ENCODE data around the gene CCDC9.
"Not testable (repeated sequence)": the region's sequence is repeated elsewhere in the genome, so short reads cannot be mapped to it uniquely, and the experiment has no call there.

The CCDC9 gene

DNA sequence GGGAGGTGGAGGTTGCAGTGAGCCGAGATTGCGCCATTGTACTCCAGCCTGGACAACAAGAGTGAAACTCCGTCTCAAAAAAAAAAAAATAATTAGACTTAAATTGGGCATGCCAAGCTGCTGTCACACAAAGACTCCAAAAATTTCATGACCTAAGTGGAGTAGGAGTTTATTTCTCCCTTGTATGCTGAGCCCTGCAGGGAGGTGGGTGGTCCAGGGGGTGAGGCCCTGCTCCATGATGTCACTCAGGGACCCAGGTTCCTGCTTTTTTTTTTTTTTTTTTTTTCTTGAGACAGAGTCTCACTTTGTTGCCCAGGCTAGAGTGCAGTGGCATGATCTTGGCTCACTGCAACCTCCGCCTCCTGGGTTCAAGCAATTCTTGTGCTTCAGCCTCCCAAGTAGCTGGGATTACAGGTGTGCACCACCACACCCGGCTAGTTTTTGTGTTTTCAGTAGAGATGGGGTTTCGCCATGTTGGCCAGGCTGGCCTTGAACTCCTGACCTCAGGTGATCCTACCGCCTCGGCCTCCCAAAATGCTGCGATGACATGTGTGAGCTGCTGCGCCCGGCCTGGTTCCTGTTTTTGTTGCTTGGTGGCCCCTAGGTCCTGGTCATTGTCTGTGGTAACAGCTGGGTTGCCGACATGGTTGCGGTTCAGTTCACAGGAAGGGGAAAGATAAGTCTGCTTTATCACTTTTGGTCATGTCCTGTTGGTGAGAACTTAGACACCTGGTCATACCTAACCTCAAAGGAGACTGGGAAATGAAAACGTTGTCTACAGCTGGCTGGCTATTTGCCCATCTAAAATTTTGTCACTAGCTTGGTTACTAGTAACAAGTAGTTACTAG is 5.8 kb downstream of the CCDC9 start:
- not testable (repeated sequence) for DNase-seq (ENCODE audit: low spot score)

DNA sequence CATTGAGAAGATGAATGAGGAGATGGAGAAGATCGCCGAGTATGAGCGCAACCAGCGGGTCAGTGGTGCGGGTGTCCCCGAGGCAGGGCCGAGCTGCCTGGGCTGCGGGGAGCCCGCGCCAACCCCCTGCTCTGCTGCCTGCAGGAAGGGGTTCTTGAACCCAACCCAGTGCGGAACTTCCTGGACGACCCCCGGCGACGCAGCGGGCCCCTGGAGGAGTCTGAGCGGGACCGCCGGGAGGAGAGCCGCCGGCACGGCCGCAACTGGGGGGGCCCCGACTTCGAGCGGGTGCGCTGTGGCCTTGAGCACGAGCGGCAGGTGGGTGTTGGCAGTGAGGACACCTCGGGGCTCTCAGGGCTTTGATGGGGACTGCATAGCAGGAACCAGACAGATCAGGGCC is 8.3 kb downstream of the CCDC9 start:
- no peak for DNase-seq (ENCODE audit: low spot score)

DNA sequence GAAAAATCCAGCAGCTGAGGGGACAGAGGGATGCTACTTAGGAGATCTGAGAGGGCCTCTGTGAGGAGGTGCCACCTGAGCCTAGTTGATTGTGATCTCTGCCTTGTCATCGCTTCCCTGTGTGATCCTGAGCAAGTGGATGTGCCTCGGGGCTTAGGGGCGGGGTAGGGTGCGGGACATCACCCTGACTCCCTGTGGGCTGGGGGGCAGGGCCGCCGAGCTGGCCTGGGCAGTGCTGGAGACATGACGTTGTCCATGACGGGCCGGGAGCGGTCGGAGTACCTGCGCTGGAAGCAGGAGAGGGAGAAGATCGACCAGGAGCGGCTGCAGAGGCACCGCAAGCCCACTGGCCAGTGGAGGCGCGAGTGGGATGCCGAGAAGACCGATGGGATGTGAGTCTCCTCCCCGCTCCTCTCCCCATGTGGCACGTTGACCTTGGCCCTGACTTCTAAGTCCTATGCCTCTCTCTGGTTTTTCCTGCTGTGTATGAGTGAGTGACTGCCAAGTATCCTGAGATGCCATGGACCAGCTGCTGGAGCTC is 10.1 kb downstream of the CCDC9 start:
- no peak for DNase-seq (ENCODE audit: low spot score)

DNA sequence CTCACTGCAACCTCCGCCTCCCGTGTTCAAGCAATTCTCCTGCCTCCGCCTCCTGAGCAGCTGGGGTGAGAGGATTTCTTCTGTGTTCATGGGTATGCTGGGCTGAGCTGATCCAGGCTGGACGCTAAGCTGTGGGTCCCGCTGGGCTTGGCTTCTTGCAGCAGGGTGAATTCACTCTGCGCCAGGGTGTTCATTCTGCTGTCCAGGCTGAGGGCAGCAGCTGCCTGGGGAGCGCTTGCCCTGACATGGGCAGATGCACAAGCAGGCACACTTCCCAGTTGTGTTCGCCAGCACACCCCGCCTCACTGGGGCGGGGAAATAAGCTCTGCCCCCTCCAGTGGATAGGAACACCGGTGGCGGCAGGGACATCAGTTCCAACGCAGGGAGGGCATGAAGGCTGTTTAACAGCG is 11.0 kb downstream of the CCDC9 start:
- no peak for DNase-seq (ENCODE audit: low spot score)

DNA sequence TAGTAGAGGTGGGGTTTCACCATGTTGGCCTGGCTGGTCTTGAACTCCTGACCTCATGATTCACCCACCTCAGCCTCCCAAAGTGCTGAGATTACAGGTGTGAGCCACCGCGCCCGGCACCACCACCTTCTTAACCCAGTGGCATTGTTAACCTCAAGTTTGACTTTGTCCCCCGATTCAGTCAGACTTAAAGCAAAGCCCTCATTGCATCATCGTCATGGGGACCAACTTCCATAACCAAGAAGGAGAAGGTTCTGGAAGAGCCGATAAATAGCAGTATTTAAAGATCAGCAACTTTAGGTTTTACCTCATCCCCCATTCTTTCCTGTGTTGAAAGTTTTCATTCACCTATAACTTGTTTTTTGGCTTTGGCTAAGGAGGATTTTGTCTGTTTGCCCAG is 11.7 kb downstream of the CCDC9 start:
- DNase-seq (ENCODE audit: low spot score), result no peak

DNA sequence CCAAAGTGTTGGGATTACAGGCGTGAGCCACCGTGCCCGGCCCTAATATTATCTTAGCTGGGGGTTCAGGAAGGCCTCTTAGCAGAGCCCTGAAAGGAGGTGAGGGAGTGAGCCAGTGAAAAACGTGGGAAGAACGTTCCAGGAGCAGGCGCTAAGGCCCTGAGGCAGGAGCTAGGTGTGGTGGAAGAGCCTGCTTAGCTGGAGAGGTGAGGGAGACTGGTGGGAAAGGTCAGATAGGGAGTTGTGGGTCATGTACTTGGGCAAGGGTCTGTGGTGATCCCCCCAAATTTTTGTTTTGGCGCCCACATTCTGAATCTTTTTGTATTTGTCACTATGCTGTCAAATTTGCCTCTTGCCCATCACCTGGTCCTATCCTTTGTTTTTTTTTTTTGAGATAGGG is 13.3 kb downstream of the CCDC9 start:
- DNase-seq (ENCODE audit: low spot score), result no peak

DNA sequence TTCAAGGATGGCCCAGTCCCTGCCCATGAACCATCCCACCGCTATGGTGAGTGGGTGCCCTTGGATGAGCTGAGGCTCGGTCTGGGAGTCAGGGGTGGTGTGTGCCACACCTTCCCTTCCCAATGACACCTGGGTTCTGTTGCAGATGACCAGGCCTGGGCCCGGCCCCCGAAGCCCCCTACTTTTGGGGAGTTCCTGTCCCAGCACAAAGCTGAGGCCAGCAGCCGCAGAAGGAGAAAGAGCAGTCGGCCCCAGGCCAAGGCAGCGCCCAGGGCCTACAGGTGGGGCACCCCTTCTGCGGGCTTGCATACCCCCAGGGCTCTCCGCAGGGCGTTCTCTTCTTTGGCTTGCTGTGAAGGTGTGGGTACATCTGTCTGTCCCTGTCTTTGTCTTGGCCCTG is 14.1 kb downstream of the CCDC9 start:
- DNase-seq (ENCODE audit: low spot score), result no peak

DNA sequence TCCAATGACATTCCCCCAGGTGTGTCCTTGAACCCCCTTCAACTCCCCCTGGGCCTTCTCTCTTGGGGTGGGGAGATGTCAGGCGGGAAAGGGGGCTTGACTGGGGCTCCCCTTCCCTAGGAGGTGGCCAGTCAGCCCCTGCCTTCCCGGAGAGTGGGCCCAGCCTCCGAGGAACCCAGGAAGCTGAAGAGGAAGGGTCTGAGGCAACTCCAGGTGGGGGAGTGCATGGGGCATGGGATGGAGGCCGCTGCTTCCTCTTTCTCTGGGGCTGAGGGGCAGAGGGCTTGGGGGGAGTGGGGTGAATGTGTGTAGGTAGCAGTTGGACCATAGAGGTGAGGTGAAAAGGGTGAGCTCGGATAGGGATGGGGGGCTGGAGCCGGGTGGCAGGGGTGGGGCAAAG is 15.6 kb downstream of the CCDC9 start:
- no peak for DNase-seq (ENCODE audit: low spot score)

DNA sequence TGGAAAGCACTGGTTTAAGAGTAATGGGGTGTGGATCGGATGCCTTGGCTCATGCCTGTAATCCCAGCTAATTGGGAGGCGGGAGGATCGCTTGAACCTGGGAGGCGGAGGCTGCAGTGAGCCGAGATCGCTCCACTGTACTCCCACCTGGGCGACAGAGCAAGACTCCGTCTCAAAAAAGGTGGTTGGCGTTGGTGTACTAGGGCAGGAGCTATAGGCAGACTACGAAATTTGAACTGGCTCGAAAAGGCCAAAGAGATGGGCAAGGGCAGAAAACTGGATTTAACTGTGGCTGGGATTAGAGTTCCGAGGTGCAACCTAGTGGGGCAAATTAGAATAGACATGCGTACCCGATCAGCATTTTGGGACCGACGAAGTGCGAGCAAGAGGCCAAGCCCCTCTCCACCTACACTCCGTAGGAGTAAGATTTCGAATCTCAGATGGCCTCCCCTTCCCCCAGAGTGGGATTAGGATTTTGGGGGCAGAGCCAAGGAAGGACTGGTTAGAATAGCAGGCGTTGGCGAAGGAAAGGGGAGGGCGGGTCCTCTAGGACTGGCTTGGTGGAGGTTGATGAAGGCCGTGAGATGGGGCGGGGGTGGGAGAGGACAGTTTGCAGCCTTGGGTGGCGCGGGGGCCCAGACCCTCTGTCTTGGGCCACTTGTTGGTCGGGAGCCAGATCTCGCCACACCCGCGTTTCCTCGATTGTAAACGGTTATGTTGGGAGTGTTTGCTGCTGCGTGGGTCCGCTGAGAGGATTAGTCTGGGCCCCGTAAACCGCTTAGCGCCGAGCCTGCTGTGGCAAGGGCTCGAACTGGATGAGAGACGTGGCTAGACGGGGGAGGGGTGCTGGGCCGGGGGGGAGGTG is 16.4 kb downstream of the CCDC9 start:
- DNase-seq (ENCODE audit: low spot score), result peak; percentile 77

DNA sequence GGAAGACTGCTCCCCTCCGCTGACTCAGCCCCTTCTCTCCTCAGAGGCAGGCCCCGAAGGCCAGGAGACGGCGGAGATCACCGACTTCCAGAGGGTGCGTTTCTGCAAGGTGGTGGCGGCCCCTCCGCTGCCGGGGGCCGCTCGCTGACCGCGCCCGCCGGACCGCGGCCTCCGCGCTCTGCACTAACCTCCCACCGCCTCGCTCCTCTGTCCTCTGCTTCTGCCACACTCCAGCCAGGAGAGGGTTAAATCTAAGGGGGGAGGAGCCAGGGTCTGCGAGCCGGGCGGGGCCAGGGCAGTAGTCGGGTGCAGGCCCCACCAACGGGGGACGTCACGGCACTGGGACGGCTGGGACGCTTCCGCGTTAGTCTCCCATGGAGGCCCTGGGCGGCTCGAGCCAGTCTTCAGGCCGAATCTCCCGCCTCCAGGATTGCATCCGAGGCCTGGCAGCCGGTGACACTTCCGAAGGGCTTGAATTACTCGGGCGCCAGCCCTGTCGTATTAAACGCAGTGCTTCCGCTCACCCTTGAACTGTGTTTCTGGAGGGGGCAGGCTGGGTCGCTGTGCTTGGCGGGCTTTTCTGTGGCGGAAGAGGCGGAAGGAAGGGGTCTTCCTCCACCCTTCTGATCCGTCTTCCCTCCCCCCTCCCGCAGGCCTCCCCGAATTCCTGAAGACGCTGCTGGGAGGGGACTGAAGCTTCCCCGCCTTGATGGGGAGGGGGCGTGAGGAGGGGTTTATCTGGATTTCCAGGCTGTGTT is 17.2 kb downstream of the CCDC9 start:
- DNase-seq (ENCODE audit: low spot score), result peak; percentile 96

DNA sequence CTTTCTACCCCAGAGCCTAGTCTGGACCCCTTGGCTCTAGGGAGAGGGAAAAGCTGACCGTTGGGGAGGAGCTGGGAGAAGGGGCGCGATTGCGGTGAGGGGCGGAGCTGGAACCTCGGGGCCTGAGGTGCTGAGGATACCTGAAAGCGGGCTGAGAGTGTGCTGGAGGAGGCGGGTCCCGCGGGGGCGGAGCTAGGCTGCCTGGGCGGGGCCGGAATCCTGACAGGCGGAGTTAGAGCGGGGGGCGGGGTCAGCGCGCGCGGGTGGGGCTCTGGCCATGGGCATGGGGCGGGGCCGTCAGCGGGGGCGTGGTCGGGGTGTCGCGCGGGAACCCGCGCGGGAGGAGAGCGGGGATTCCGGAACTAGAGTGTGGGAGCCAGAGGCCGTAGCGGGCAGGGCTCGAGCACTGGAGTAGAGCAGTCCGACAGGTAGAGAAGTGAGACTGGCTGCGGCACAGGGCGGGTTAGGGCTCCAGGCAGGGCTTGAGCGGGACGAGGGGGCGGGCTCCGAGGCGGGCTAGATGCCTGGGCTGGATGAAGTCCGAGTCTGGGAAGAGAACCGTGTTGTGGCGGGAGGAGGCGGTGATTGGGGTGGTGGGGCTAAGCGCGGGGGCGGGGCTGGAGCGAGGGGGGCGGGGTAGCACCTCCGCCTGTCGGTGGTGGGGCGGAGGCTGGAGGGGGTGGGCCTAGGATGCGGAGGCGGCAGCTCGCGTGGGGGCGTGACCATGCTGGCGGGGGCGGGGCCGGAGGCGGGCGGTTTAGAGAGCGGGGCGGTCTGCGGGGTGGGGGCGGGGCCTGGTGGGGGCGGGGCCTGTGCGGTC is 18.0 kb downstream of the CCDC9 start, which contains the start of gene INAFM1:
TSS of gene INAFM1 (plus strand) at position 815 of the 820 bp plus-strand sequence. CDS start 35 bp downstream, outside the sequence.
- DNase-seq (ENCODE audit: low spot score), result peak; percentile 100

DNA sequence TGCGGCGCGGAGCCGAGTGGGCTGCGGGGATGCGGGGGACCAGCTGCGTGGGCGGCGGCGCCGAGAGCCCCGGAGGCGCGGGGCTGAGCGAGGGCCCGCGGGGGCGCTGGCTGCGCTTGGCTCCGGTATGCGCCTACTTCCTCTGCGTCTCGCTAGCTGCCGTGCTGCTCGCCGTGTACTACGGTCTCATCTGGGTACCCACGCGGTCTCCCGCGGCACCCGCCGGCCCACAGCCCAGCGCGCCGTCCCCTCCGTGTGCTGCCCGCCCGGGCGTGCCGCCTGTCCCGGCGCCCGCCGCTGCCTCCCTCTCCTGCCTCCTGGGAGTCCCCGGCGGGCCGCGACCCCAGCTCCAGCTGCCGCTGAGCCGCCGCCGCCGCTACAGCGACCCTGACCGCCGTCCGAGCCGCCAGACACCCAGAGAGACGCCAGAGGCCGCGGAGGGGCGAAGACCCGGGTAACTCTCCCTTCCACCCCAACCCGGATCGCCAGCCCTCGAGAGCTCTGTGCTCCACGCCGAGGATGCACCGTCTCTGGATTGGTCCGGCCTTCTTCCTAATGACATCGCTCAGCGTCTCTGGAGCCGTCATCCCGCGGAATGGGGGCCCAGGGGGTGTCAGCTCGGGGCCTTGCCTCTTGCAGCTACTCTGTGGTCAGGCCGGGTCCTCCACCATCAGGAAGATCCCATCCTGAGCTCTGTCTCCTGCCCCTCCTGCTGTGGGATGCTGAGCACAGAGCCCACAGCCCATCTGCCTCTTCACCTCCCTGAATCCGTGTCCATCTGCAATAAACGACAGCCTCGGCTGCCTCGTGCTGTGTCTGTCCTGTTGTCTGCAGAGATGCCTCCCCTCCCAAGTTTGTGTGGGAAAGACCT is 18.8 kb downstream of the CCDC9 start:
- no peak for DNase-seq (ENCODE audit: low spot score)

DNA sequence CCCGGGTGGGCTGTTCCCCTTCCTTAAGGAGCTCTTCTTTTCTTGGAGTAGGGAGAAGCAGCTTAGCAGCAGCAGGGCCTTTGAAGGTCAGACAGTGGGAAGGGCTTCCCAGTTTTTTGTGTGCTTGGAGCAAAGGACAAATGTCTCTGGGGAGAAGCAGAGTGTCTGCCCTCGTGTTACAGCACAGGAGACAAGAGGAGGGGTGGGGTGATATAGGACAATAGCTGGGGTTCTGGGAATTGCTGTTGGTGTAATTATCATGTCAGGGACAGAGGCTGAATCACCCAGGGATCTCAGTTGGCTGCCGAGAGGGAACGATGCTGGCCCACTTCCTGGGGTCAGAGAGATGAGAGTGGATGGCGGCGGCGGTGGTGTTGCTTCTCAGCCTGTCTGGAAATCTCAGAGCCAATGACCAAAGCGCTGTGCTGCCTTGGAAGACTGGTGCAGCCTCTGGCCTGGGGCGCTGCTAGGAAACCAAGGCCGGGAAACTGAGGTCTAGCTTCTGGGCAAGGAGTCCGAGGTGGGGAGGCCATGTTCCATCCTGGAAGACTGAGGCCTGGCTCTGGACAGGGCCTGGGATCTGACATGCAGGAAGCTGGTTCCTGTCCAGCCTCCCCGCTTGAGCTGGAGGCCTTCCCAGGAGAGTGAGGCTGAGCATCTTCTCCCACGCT is 19.6 kb downstream of the CCDC9 start:
- no peak for DNase-seq (ENCODE audit: low spot score)

DNA sequence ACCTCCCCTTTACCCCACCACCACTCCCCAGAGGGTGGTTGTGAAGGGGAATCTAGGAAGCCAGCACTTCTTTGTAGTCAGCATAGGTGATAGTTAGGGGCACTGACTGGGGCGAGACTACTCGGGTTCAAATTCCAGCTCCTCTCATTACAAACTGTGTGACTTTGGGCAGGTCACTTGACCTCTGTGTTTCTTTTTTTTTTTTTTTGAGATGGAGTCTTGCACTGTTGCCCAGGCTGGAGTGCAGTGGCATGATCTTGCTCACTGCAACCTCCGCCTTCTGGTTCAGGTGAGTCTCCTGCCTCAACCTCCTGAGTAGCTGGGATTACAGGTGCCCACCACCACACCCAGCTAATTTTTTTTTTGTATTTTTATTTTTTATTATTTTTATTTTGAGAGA is 20.2 kb downstream of the CCDC9 start:
- not testable (repeated sequence) for DNase-seq (ENCODE audit: low spot score)

DNA sequence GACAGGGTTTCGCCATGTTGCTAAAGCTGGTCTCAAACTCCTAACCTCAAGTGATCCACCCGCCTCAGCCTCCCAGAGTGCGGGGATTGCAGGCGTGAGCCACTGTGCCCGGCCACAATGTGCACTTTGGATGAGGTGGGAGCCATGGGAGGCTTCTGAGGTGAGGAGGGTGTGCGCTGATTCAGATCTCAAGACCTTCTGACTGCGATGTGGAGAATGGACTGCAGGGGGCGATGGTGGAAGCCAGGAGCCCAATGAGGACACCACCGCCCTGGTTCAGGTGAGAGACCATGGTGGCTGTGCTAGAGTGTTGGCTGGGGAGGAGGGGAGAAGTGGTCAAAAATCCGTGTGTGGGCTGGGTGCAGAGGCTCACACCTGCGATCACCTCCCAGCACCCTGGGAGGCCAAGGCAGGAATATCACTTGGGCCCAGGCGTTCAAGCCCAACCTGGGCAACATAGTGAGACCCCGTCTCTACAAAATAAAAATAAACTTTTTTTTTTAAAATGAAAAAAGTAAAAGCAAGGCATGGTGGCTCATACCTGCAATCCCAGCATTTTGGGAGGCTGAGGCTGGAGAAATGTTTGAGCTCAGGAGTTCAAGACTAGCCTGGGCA is 24.0 kb downstream of the CCDC9 start:
- no peak for DNase-seq (ENCODE audit: low spot score)

DNA sequence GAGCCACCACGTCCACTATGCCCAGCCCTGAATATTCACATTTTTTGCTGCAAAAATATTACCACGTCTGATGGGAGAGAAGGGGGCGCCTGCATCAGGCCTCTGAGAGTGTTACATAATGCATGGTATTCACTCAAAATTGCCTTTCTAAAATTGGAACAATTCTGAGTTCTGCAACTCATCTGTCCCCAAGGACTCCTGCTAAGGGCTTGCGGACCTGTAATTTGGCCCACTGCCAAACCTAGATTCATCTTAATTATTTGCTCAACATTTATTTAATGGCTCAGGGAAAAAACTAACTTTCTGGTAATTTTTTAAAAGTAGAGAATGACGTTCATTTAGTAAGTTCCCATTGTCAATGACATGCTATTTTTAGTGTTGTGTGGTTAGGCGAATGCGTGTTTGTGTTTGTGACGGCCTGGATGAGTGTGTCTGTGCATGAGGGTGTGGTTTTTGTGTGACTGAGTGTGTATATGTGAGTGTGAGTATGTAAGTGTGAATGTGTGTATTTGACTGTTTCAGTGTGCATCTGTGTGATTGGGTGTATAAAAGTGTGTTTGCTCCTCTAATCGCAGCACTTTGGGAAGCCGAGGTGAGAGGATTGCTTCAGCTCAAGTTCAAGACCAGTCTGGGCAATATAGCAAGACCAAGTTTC is 27.2 kb downstream of the CCDC9 start:
- DNase-seq (ENCODE audit: low spot score), result no peak

DNA sequence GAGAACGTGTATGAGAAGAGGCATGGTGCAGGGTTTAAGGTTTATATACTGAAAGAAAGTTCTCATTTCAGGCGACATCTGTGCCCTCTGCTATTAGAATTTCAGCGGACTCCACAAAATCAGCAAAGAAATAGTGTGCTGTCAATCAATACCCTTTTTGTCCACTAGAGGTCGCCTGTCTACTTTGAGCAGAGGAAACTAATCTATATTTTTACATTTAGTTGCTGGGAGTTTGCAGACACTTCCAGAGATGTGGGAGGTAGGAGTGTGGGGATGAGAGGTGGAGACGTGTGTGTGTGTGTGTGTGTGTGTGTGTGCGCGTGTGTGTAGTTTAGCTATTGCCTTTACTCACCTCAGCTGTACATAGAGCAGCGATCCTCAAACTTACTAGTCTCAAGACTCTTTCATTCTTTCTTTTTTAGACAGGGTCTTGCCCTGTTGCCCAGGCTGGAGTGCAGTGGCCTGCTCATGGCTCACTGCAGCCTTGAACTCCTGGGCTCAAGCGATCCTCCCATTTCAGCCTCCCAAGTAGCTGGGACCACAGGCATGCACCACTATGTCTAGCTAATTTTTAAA is 28.1 kb downstream of the CCDC9 start:
- DNase-seq (ENCODE audit: low spot score), result no peak

DNA sequence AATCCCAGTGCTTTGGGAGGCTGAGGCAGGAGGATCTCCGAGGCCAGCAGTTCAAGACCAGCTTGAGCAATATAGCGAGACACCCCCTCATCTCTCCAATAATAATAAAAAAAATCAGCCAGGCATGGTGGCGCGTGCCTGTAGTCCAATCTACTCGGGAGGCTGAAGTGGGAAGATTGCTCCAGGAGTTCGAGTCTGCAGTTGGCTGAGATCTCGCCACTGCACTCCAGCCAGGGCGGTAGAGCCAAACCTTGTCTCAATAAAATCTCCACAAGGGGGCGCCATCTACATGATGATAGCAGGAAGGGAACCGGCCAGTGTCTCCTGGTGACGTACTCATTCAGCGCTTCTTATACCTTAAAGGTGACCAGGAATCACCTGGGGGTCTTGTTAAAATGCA is 39.7 kb downstream of the CCDC9 start:
- DNase-seq (ENCODE audit: low spot score), result no peak
